WTC11 (cell line): Measurements from ENCODE around the gene ALK. TPM values are rescaled to one million over a fixed set of nuclear protein-coding genes. Genes with fewer than 3 reads are reported as not detected.

Experiments used
- ATAC-seq: fragments of 200-7000 bp; cut with Tn5 transposase; 2 replicates; pipeline ENCODE4 v1.10.0; 2021; ENCODE audit warnings: mild to moderate bottlenecking, moderate library complexity
- CTCF ChIA-PET: fragments of 300-600 bp; sonication (Branson Sonifier 250); formaldehyde crosslinking; loops from one replicate; lab custom pipeline; 2021; ENCODE audit warnings: antibody characterized with exemption; lab: Charles Lee
- POLR2A ChIA-PET: fragments of 350-600 bp; sonication (Branson Sonifier 250); formaldehyde crosslinking; loops from one replicate; lab custom pipeline; 2021; ENCODE audit warnings: antibody characterized with exemption; lab: Charles Lee
- DNase-seq: peaks from one replicate; pipeline ENCODE4 v3.0.0; 2021; ENCODE audit warnings: low spot score
- H3K27ac Mint-ChIP-seq: 2 replicates; pipeline ENCODE4 v1.8.0; 2021; ENCODE audit warnings: mixed read lengths
- H3K27me3 Mint-ChIP-seq: 2 replicates; pipeline ENCODE4 v1.8.0; 2021; ENCODE audit warnings: low read depth, mild to moderate bottlenecking, moderate library complexity, mixed read lengths
- H3K36me3 Mint-ChIP-seq: 2 replicates; pipeline ENCODE4 v1.8.0; 2021; ENCODE audit warnings: mixed read lengths
- H3K4me1 Mint-ChIP-seq: 2 replicates; pipeline ENCODE4 v1.8.0; 2022; ENCODE audit warnings: mixed read lengths
- H3K4me3 Mint-ChIP-seq: 2 replicates; pipeline ENCODE4 v1.8.0; 2021; ENCODE audit warnings: mild to moderate bottlenecking, moderate library complexity, mixed read lengths
- H3K9me3 Mint-ChIP-seq: 2 replicates; pipeline ENCODE4 v1.8.0; 2021; ENCODE audit warnings: mixed read lengths
- CREB1 ChIP-seq: sonication (generic); formaldehyde crosslinking; IDR thresholded peaks from 2 replicates; pipeline ENCODE4 v1.8.0; 2023; ENCODE audit warnings: mild to moderate bottlenecking, missing genetic modification reagents
- FOXJ3 ChIP-seq: sonication (generic); formaldehyde crosslinking; IDR thresholded peaks from 2 replicates; pipeline ENCODE4 v1.9.0; 2021; ENCODE audit warnings: missing genetic modification reagents, mild to moderate bottlenecking, borderline replicate concordance
- FOXP1 ChIP-seq: sonication (generic); formaldehyde crosslinking; IDR thresholded peaks from 2 replicates; pipeline ENCODE4 v1.8.0; 2022; ENCODE audit warnings: missing genetic modification reagents, mild to moderate bottlenecking, moderate library complexity, borderline replicate concordance
- GABPB1 ChIP-seq: sonication (generic); formaldehyde crosslinking; IDR thresholded peaks from 2 replicates; pipeline ENCODE4 v1.8.1; 2023; ENCODE audit warnings: mild to moderate bottlenecking, missing genetic modification reagents
- HMGA2 ChIP-seq: fragments of 250-450 bp; sonication (Bioruptor Pico); IDR thresholded peaks from 2 replicates; pipeline ENCODE4 v1.4.0; 2021; ENCODE audit warnings: mild to moderate bottlenecking, moderate library complexity
- PRRX2 ChIP-seq: fragments of 250-450 bp; sonication (Bioruptor Pico); IDR thresholded peaks from 2 replicates; pipeline ENCODE4 v1.8.0; 2021; ENCODE audit warnings: mild to moderate bottlenecking
- RELA ChIP-seq: sonication (generic); formaldehyde crosslinking; IDR thresholded peaks from 2 replicates; pipeline ENCODE4 v1.8.1; 2022; ENCODE audit warnings: missing genetic modification reagents, mild to moderate bottlenecking, borderline replicate concordance
- RORB ChIP-seq: fragments of 250-450 bp; sonication (Bioruptor Pico); IDR thresholded peaks from 2 replicates; pipeline ENCODE4 v1.9.0; 2021; ENCODE audit warnings: mild to moderate bottlenecking
- SP1 ChIP-seq: sonication (generic); formaldehyde crosslinking; conservative IDR thresholded peaks from 2 replicates; pipeline ENCODE4 v1.8.1; 2022; ENCODE audit warnings: missing genetic modification reagents
- TCF7 ChIP-seq: sonication (generic); formaldehyde crosslinking; IDR thresholded peaks from 2 replicates; pipeline ENCODE4 v1.8.0; 2022; ENCODE audit warnings: mild to moderate bottlenecking, low read depth, missing genetic modification reagents, moderate library complexity
- TEAD1 ChIP-seq: sonication (generic); formaldehyde crosslinking; IDR thresholded peaks from 2 replicates; pipeline ENCODE4 v1.8.0; 2022; ENCODE audit warnings: mild to moderate bottlenecking, missing genetic modification reagents
- TP53 ChIP-seq: sonication (generic); formaldehyde crosslinking; IDR thresholded peaks from 2 replicates; pipeline ENCODE4 v1.8.1; 2023; ENCODE audit warnings: mild to moderate bottlenecking, missing genetic modification reagents
- ZNF138 ChIP-seq: sonication (generic); formaldehyde crosslinking; conservative IDR thresholded peaks from 2 replicates; pipeline ENCODE4 v1.8.1; 2022; ENCODE audit warnings: mild to moderate bottlenecking, moderate library complexity, missing genetic modification reagents
- ZNF219 ChIP-seq: sonication (generic); formaldehyde crosslinking; IDR thresholded peaks from 2 replicates; pipeline ENCODE4 v1.8.0; 2023; ENCODE audit warnings: missing genetic modification reagents, mild to moderate bottlenecking, borderline replicate concordance
- ZNF396 ChIP-seq: fragments of 250-450 bp; sonication (Bioruptor Pico); IDR thresholded peaks from 2 replicates; pipeline ENCODE4 v1.8.0; 2021; ENCODE audit warnings: mild to moderate bottlenecking, moderate library complexity, borderline replicate concordance
- ZNF423 ChIP-seq: fragments of 250-450 bp; sonication (Bioruptor Pico); IDR thresholded peaks from 2 replicates; pipeline ENCODE4 v2.1.2; 2022; ENCODE audit warnings: mild to moderate bottlenecking, moderate library complexity
- ZNF671 ChIP-seq: fragments of 250-450 bp; sonication (Bioruptor Pico); IDR thresholded peaks from 2 replicates; pipeline ENCODE4 v1.8.0; 2021; ENCODE audit warnings: mild to moderate bottlenecking
- total RNA-seq: library from RNA; stranded (reverse); gene quantifications from 3 replicates; pipeline ENCODE4 v1.2.3, GENCODE V29; 2021
- TF ChIP-seq, protein P1 (sequence below): sonication (generic); formaldehyde crosslinking; IDR thresholded peaks from 2 replicates; pipeline ENCODE4 v1.8.1; 2023; ENCODE audit warnings: mild to moderate bottlenecking, missing genetic modification reagents, moderate library complexity
- TF ChIP-seq, protein P2 (sequence below): fragments of 250-450 bp; sonication (Bioruptor Pico); conservative IDR thresholded peaks from 2 replicates; pipeline ENCODE4 v1.9.0; 2021; ENCODE audit warnings: mild to moderate bottlenecking
- TF ChIP-seq, protein P3 (sequence below): fragments of 250-450 bp; sonication (Bioruptor Pico); IDR thresholded peaks from 2 replicates; pipeline ENCODE4 v1.8.0; 2021; ENCODE audit warnings: mild to moderate bottlenecking
- TF ChIP-seq, protein P4 (sequence below): fragments of 250-450 bp; sonication (Bioruptor Pico); IDR thresholded peaks from 2 replicates; pipeline ENCODE4 v2.1.2; 2022; ENCODE audit warnings: mild to moderate bottlenecking, moderate library complexity
- TF ChIP-seq, protein P5 (sequence below): sonication (generic); formaldehyde crosslinking; conservative IDR thresholded peaks from 2 replicates; pipeline ENCODE4 v1.8.1; 2023; ENCODE audit warnings: mild to moderate bottlenecking, low read depth, missing genetic modification reagents, moderate library complexity
- TF ChIP-seq, protein P6 (sequence below): sonication (generic); formaldehyde crosslinking; IDR thresholded peaks from 2 replicates; pipeline ENCODE4 v1.8.1; 2022; ENCODE audit warnings: mild to moderate bottlenecking, moderate library complexity, missing genetic modification reagents

ALK gene
- total RNA-seq, 1 experiment from 2014 or later = not detected

DNA sequence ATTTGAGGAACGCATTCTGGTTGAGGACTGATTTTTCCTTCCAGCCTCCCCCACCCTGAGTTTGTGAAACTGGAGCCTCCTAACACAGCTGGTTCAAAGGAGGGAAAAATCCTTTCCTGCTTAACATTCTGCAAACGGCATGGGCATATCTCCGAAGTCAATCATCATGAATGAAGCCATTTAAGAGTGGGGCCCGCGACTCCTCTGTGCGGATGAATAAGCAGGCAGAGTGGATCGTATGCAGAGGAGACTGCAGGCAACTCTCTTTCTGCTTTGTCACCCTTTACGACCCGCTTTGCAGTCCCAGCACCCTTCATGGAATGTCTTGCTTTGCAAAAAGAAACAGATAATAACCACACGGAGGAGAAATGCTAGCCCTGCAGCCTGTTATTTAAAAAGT, 500.9 kb downstream of the ALK start:
- POLR2A ChIA-PET = no interaction called here
- no peak for TF ChIP-seq TCF7
- Mint-ChIP-seq H3K4me1 (peaks cover 24% of the 10 kb centered on the region), H3K4me3 (peak overlapping the region; percentile 14; the same call in 1 of the 2 replicates), H3K27ac (no peak overlapping the region), H3K27me3 (peaks cover 8% of the 10 kb centered on the region), H3K36me3 (no peaks in the 10 kb centered on the region), H3K9me3 (peaks cover 4% of the 10 kb centered on the region; the same call in 1 of the 2 replicates)
- CTCF ChIA-PET = no interaction called here
- DNase-seq (no peak), ATAC-seq (peak; percentile 48)

DNA sequence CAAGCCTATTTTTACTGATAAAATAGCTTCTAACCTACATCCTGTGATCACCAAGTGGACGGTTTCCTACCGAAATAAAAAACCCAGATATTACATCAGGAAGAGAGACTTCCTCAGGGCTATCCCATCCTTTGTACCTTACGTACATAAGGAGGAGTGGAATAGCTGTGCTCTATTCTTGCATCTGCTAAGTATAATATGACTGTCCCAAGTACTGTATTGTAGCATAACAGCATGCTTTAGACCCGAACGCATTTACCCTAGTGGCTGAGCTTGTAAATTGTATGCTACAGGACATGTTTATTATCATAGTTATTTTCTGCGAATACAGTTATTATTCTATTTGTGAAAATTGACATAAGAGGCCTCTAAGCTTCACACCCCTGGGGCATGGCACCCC, 503.8 kb downstream of the ALK start:
- no peak overlapping the region for H3K27ac Mint-ChIP-seq
- POLR2A ChIA-PET = no interaction called here
- CTCF ChIA-PET = interaction anchor here (1.6 kb wide), 1 partner anchor 109 kb away, joined by 7 read pairs; no protein-coding TSS in a partner anchor

DNA sequence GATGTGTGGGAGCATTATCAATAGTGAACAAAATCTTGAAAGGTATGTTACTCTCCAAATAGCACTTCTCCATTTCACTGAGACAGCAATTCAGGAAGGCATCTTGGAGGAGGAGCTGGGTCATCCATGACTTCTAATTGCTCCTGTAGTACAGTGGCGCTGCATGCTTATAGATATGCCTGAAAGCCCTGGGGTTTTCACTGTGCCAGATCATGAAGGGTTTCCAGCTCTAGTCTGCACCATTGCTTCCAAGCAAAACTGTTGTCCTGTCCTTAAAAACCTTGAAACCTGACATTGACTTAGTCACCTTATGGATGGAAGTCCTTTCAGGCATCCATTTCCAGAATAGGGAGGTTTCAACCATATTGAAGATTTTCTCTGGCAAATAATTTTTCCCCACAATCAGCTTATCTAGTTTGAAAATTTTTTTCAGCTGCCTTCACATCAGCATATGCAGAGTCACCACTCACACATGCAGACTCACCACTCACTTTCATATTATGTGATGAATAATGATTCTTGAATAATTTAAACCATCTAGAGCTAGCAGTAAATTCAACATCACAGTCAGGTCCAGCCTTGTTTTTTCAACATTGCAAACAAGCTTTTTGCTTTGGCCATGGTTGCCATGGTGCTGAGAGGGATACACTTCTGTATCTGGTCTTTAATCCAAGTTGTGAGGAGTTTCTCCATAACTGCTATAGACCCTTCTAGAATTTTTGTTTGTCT, 509.0 kb downstream of the ALK start:
- Mint-ChIP-seq H3K4me3 (no peak overlapping the region), H3K36me3 (0 out of 2 replicates have a peak, but pooled peaks cover 2% of the 10 kb centered on the region), H3K4me1 (no peaks in the 10 kb centered on the region), H3K9me3 (peaks cover 8% of the 10 kb centered on the region), H3K27me3 (no peaks in the 10 kb centered on the region), H3K27ac (no peak overlapping the region)
- ChIA-PET CTCF (no interaction called here), POLR2A (no interaction called here)
- DNase-seq (no peak), ATAC-seq (no peak)
- TF ChIP-seq RELA (CRISPR knock-in tag) (no peak), RORB (no peak), ZNF423 (CRISPR knock-in tag) (no peak), GABPB1 (CRISPR knock-in tag) (no peak), CREB1 (no peak), TP53 (CRISPR knock-in tag) (no peak), TEAD1 (CRISPR knock-in tag) (no peak), PRRX2 (CRISPR knock-in tag) (no peak), ZNF219 (CRISPR knock-in tag) (no peak), FOXP1 (CRISPR knock-in tag) (no peak)
- TF ChIP-seq, protein P1, sequence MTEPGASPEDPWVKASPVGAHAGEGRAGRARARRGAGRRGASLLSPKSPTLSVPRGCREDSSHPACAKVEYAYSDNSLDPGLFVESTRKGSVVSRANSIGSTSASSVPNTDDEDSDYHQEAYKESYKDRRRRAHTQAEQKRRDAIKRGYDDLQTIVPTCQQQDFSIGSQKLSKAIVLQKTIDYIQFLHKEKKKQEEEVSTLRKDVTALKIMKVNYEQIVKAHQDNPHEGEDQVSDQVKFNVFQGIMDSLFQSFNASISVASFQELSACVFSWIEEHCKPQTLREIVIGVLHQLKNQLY (CRISPR knock-in tag) = no peak
- TF ChIP-seq, protein P2, sequence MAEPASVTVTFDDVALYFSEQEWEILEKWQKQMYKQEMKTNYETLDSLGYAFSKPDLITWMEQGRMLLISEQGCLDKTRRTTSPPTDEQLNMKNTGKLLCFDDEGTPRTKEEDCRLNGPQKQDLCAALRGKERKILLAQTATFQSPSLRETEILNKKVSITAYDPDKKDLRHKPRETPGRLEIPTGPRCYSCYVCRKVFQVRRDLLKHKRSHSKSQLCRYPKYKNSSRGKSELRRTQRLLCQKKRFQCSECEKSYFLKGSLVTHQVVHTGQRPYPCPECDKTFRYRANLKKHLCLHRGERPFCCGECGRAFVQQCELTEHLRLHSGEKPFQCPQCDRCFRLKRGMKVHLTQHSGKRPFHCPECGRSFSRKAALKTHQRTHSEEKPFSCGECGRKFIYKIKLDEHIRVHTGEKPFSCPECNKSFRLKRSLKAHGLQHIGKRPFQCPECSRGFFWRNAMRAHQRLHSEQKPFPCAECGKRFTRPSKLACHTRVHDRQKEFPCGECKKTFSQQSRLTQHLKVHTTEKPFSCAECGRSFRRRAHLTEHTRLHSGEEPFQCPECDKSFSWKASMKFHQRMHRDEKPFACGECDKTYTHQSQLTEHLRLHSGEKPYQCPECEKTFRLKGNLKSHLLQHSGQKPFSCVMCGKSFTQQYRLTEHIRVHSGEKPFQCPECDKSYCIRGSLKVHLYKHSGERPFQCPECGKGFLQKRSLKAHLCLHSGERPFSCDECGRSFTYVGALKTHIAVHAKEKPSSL (CRISPR knock-in tag) = no peak

More for the DNA sequence above, 503.8 kb downstream of the ALK start:
- H3K4me1 Mint-ChIP-seq = peaks cover 19% of the 10 kb centered on the region
- peaks cover 8% of the 10 kb centered on the region for H3K27me3 Mint-ChIP-seq
- H3K4me3 Mint-ChIP-seq = no peak overlapping the region
- no peak for TF ChIP-seq ZNF671 (CRISPR knock-in tag)
- TF ChIP-seq, protein P3, sequence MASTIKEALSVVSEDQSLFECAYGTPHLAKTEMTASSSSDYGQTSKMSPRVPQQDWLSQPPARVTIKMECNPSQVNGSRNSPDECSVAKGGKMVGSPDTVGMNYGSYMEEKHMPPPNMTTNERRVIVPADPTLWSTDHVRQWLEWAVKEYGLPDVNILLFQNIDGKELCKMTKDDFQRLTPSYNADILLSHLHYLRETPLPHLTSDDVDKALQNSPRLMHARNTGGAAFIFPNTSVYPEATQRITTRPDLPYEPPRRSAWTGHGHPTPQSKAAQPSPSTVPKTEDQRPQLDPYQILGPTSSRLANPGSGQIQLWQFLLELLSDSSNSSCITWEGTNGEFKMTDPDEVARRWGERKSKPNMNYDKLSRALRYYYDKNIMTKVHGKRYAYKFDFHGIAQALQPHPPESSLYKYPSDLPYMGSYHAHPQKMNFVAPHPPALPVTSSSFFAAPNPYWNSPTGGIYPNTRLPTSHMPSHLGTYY (CRISPR knock-in tag) = no peak
- TF ChIP-seq ZNF396 (CRISPR knock-in tag) = no peak
- no peak for TF ChIP-seq TEAD1 (CRISPR knock-in tag)
- no peak for TF ChIP-seq ZNF423 (CRISPR knock-in tag)
- no peak for TF ChIP-seq HMGA2 (CRISPR knock-in tag)
- TF ChIP-seq, protein P4, sequence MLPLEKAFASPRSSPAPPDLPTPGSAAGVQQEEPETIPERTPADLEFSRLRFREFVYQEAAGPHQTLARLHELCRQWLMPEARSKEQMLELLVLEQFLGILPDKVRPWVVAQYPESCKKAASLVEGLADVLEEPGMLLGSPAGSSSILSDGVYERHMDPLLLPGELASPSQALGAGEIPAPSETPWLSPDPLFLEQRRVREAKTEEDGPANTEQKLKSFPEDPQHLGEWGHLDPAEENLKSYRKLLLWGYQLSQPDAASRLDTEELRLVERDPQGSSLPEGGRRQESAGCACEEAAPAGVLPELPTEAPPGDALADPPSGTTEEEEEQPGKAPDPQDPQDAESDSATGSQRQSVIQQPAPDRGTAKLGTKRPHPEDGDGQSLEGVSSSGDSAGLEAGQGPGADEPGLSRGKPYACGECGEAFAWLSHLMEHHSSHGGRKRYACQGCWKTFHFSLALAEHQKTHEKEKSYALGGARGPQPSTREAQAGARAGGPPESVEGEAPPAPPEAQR (CRISPR knock-in tag) = no peak
- no peak for TF ChIP-seq SP1
- TF ChIP-seq, protein P5, sequence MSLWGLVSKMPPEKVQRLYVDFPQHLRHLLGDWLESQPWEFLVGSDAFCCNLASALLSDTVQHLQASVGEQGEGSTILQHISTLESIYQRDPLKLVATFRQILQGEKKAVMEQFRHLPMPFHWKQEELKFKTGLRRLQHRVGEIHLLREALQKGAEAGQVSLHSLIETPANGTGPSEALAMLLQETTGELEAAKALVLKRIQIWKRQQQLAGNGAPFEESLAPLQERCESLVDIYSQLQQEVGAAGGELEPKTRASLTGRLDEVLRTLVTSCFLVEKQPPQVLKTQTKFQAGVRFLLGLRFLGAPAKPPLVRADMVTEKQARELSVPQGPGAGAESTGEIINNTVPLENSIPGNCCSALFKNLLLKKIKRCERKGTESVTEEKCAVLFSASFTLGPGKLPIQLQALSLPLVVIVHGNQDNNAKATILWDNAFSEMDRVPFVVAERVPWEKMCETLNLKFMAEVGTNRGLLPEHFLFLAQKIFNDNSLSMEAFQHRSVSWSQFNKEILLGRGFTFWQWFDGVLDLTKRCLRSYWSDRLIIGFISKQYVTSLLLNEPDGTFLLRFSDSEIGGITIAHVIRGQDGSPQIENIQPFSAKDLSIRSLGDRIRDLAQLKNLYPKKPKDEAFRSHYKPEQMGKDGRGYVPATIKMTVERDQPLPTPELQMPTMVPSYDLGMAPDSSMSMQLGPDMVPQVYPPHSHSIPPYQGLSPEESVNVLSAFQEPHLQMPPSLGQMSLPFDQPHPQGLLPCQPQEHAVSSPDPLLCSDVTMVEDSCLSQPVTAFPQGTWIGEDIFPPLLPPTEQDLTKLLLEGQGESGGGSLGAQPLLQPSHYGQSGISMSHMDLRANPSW = no peak
- no peak for TF ChIP-seq ZNF138 (CRISPR knock-in tag)
- no peak for TF ChIP-seq FOXJ3
- TF ChIP-seq, protein P6, sequence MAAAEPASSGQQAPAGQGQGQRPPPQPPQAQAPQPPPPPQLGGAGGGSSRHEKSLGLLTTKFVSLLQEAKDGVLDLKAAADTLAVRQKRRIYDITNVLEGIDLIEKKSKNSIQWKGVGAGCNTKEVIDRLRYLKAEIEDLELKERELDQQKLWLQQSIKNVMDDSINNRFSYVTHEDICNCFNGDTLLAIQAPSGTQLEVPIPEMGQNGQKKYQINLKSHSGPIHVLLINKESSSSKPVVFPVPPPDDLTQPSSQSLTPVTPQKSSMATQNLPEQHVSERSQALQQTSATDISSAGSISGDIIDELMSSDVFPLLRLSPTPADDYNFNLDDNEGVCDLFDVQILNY (CRISPR knock-in tag) = no peak
- H3K36me3 Mint-ChIP-seq = no peaks in the 10 kb centered on the region
- no peak for DNase-seq
- peaks cover 7% of the 10 kb centered on the region for H3K9me3 Mint-ChIP-seq
- no peak for ATAC-seq
